K562 (cell line): ENCODE measurements around the gene PBXIP1. TPM values are rescaled to one million over a fixed set of nuclear protein-coding genes. Genes with fewer than 3 reads are reported as not detected.

Source experiments
- ATF2 ChIP-seq: sonication (generic); formaldehyde crosslinking; IDR thresholded peaks from 2 replicates; pipeline ENCODE4 v1.8.1; 2022; ENCODE audit warnings: missing genetic modification reagents
- CHD1 ChIP-seq: fragments of 200-600 bp; sonication (generic); IDR thresholded peaks from one replicate; pipeline ENCODE4 v1.6.1; 2012; ENCODE audit warnings: mild to moderate bottlenecking, moderate library complexity, low read length, inconsistent platforms
- CREB1 ChIP-seq, 2 experiments: sonication (generic) in 1 of 2; formaldehyde crosslinking in 1 of 2; IDR thresholded peaks; 2 replicates each; pipeline versions ENCODE4 v1.6.1 to v1.8.0; 2012 to 2022; ENCODE audit warnings: inconsistent platforms in 1 of 2, mild to moderate bottlenecking in 1 of 2, missing genetic modification reagents in 1 of 2, moderate library complexity in 1 of 2
- CREB3 ChIP-seq: fragments of 450-650 bp; conservative IDR thresholded peaks from 2 replicates; pipeline ENCODE4 v1.6.1; 2016; ENCODE audit warnings: missing genetic modification characterization, low read depth, mild to moderate bottlenecking, missing compliant biosample characterization, moderate library complexity
- DDX20 ChIP-seq: fragments of 450-650 bp; IDR thresholded peaks from 2 replicates; pipeline ENCODE4 v1.6.1; 2016; ENCODE audit warnings: missing genetic modification characterization, low read depth, mild to moderate bottlenecking, missing compliant biosample characterization, moderate library complexity
- DNMT1 ChIP-seq: fragments of 450-650 bp; IDR thresholded peaks from 2 replicates; pipeline ENCODE4 v1.6.1; 2016; ENCODE audit warnings: antibody characterized with exemption, mild to moderate bottlenecking
- ETV5 ChIP-seq: sonication (generic); formaldehyde crosslinking; IDR thresholded peaks from 2 replicates; pipeline ENCODE4 v1.4.0; 2020; ENCODE audit warnings: low read depth, mild to moderate bottlenecking, missing genetic modification reagents
- HOXB6 ChIP-seq: fragments of 250-450 bp; sonication (Bioruptor Pico); IDR thresholded peaks from 2 replicates; pipeline ENCODE4 v1.5.1; 2022; ENCODE audit warnings: mild to moderate bottlenecking, borderline replicate concordance
- HSF4 ChIP-seq: fragments of 250-450 bp; sonication (Bioruptor Pico); IDR thresholded peaks from 2 replicates; pipeline ENCODE4 v2.1.2; 2022; ENCODE audit warnings: mild to moderate bottlenecking, moderate library complexity, borderline replicate concordance
- MXI1 ChIP-seq: IDR thresholded peaks from 2 replicates; pipeline ENCODE4 v1.6.1; 2011; ENCODE audit warnings: low read depth, mild to moderate bottlenecking, improper control_type of control experiment, low read length
- NONO ChIP-seq, 2 experiments: fragments of 200-400 bp in 1 of 2; fragments of 450-650 bp in 1 of 2; formaldehyde crosslinking in 1 of 2; IDR thresholded peaks; 2 replicates each; pipeline ENCODE4 v1.6.1; 2017; ENCODE audit warnings: low read depth in 2 of 2, mild to moderate bottlenecking in 2 of 2, moderate library complexity in 2 of 2, low read length in 1 of 2
- NR1H2 ChIP-seq: sonication (generic); formaldehyde crosslinking; IDR thresholded peaks from 2 replicates; pipeline ENCODE4 v1.4.0; 2020; ENCODE audit warnings: mild to moderate bottlenecking, missing genetic modification reagents
- PPARD ChIP-seq: fragments of 250-450 bp; sonication (Bioruptor Pico); IDR thresholded peaks from 2 replicates; pipeline ENCODE4 v1.8.0; 2022; ENCODE audit warnings: inconsistent platforms, mild to moderate bottlenecking, moderate library complexity
- RAD51 ChIP-seq: fragments of 450-650 bp; IDR thresholded peaks from 2 replicates; pipeline ENCODE4 v1.7.1; 2016; ENCODE audit warnings: low read depth, mild to moderate bottlenecking, borderline replicate concordance
- RBM34 ChIP-seq: fragments of 200-400 bp; formaldehyde crosslinking; IDR thresholded peaks from 2 replicates; pipeline ENCODE4 v1.6.1; 2018; ENCODE audit warnings: low read length, borderline replicate concordance; ENCODE audit not compliant: insufficient read depth
- RNF219 ChIP-seq: fragments of 250-450 bp; sonication (Bioruptor Pico); IDR thresholded peaks from 2 replicates; pipeline ENCODE4 v1.5.0; 2022; ENCODE audit warnings: mild to moderate bottlenecking
- SIX5 ChIP-seq, 2 experiments: IDR thresholded peaks; 2 replicates each; pipeline ENCODE4 v1.6.1; 2011; ENCODE audit warnings: low read length in 2 of 2, borderline replicate concordance in 1 of 2, low read depth in 1 of 2, mild to moderate bottlenecking in 1 of 2, moderate library complexity in 1 of 2; ENCODE audit not compliant: insufficient read depth in 1 of 2
- THAP7 ChIP-seq: fragments of 250-450 bp; sonication (Bioruptor Pico); IDR thresholded peaks from 2 replicates; pipeline ENCODE4 v1.5.0; 2021
- ZFPM2 ChIP-seq: fragments of 250-450 bp; sonication (Bioruptor Pico); IDR thresholded peaks from 2 replicates; pipeline ENCODE4 v1.5.1; 2022; ENCODE audit warnings: mild to moderate bottlenecking
- ZNF197 ChIP-seq: fragments of 200-800 bp; sonication (Bioruptor generic); IDR thresholded peaks from 2 replicates; pipeline ENCODE4 v1.6.1; 2016; ENCODE audit warnings: low read depth, missing genetic modification characterization, missing compliant biosample characterization
- polyA plus RNA-seq, 8 experiments: library from polyadenylated mRNA; depleted of rRNA in 4 of 8; stranded (reverse) in 5 of 8; unstranded in 3 of 8; fragments of >200 nt; fragmentation: Nextera tagmentation in 2 of 8; fragmentation: Illumina TruSeq in 1 of 8; extraction: Ambion mirVana in 2 of 8; extraction: Trizol in 1 of 8; gene quantifications; 2 replicates each; pipeline versions ENCODE4 v1.2.1 to v1.2.3, GENCODE V29; 2011 to 2014; ENCODE audit warnings: inconsistent platforms in 1 of 8, missing spikeins in 1 of 8
- total RNA-seq, 7 experiments: library from RNA; depleted of rRNA in 6 of 7; stranded (reverse); fragments of >200 nt in 6 of 7; fragmentation: Illumina TruSeq in 2 of 7; extraction: Trizol in 2 of 7; gene quantifications; 2 replicates each; pipeline versions ENCODE4 v1.2.1 to v1.2.3, GENCODE V29; 2011 to 2021; ENCODE audit warnings: low replicate concordance in 1 of 7

Gene PBXIP1
- total and polyA plus RNA-seq, 9 of the 15 experiments (the other 6 are each of a cell fraction or from before 2014, with no cell fraction given): 0.13 to 8.3 (median 5.8) TPM

GRCh38 chr1:154937085-154937987 lies 18.6 kb downstream of the PBXIP1 start (continued):
- TF ChIP-seq CREB3 (tag): 0 out of 2 replicates have a peak, but pooled peaks have one; percentile 51
- TF ChIP-seq DDX20 (tag): no peak
- no peak for TF ChIP-seq NR1H2 (CRISPR knock-in tag)
- TF ChIP-seq NONO (IDR thresholded peaks at IDR 0.05; ENCODE audit: low read depth in 2 of 2, low read length in 1 of 2): no peak; a peak in 2 of 4 replicates
- no peak for TF ChIP-seq CHD1
- peak; percentile 97 for TF ChIP-seq CREB1 (IDR thresholded peaks at IDR 0.05)
- peak; percentile 96 for TF ChIP-seq CREB1 (CRISPR knock-in tag; IDR thresholded peaks at IDR 0.05)
- TF ChIP-seq PPARD: no peak
- no peak for TF ChIP-seq MXI1
- TF ChIP-seq ATF2: no peak
- no peak for TF ChIP-seq RBM34
- no peak for TF ChIP-seq HSF4 (CRISPR knock-in tag)
- no peak for TF ChIP-seq ZNF197 (CRISPR knock-in tag)
- TF ChIP-seq RAD51: 0 out of 2 replicates have a peak, but pooled peaks have one; percentile 16
- no peak for TF ChIP-seq HOXB6 (CRISPR knock-in tag)
- TF ChIP-seq DNMT1: no peak
- 0 out of 4 replicates have a peak, but pooled peaks of 1 of the 2 experiments have one; percentile 36 for TF ChIP-seq SIX5 (IDR thresholded peaks at IDR 0.05; ENCODE audit: borderline replicate concordance in 1 of 2, insufficient read depth in 1 of 2, low read depth in 1 of 2, low read length in 2 of 2)
- TF ChIP-seq ETV5 (CRISPR knock-in tag): no peak
- no peak for TF ChIP-seq RNF219 (CRISPR knock-in tag)
- TF ChIP-seq ZFPM2 (CRISPR knock-in tag): no peak
- no peak for TF ChIP-seq THAP7 (CRISPR knock-in tag)
